Panc1 (cell line): Measurements from ENCODE around the gene AKAP7. TPM values are rescaled to one million over a fixed set of nuclear protein-coding genes. Genes with fewer than 3 reads are reported as not detected.

Source experiments
- total RNA-seq: library from RNA; stranded (reverse); gene quantifications from one replicate; pipeline ENCODE4 v1.2.1, GENCODE V29; 2021; ENCODE audit not compliant: unreplicated experiment

The AKAP7 gene
- total RNA-seq, 1 experiment from 2014 or later: 3.2 TPM

Other genes with a start within 250 kb of the AKAP7 start
- 199 TPM for gene EPB41L2, start 72.2 kb upstream of the AKAP7 start, total RNA-seq